ACC112 (cell line): Measurements from ENCODE around the gene NSMF.

Experiments used
- H2AFZ ChIP-seq: fragments of 200-600 bp; sonication (generic); one replicate; pipeline ENCODE4 v1.6.0; 2017; ENCODE audit warnings: antibody characterized with exemption, low read length; ENCODE audit not compliant: unreplicated experiment
- H3K27ac ChIP-seq: fragments of 200-600 bp; sonication (generic); 2 replicates; pipeline ENCODE4 v1.5.1; 2014; ENCODE audit warnings: low read depth, mild to moderate bottlenecking, antibody characterized with exemption, low read length, moderate library complexity
- H3K27me3 ChIP-seq: fragments of 200-600 bp; sonication (generic); 2 replicates; pipeline ENCODE4 v1.6.1; 2014; ENCODE audit warnings: mild to moderate bottlenecking, antibody characterized with exemption, low read length, moderate library complexity, mixed read lengths; ENCODE audit not compliant: insufficient read depth
- H3K36me3 ChIP-seq: fragments of 200-600 bp; sonication (generic); 2 replicates; pipeline ENCODE4 v1.6.1; 2016; ENCODE audit warnings: mild to moderate bottlenecking, antibody characterized with exemption, low read length, moderate library complexity, mixed read lengths; ENCODE audit not compliant: insufficient read depth
- H3K4me1 ChIP-seq: fragments of 200-600 bp; sonication (generic); one replicate; pipeline ENCODE4 v1.6.1; 2016; ENCODE audit warnings: low read length, mixed read lengths; ENCODE audit not compliant: insufficient read depth, unreplicated experiment, control insufficient read depth
- H3K4me3 ChIP-seq: fragments of 200-600 bp; sonication (generic); 2 replicates; pipeline ENCODE4 v1.5.1; 2014; ENCODE audit warnings: mild to moderate bottlenecking, low read depth, low read length
- H3K79me2 ChIP-seq: fragments of 200-600 bp; sonication (generic); one replicate; pipeline ENCODE4 v1.6.0; 2016; ENCODE audit warnings: low read length; ENCODE audit not compliant: control insufficient read depth, unreplicated experiment, insufficient read depth

The NSMF gene

GRCh38 chr9:137437691-137438590 lies 21.2 kb downstream of the NSMF start:
- H3K4me1 ChIP-seq: peaks cover 7% of the 10 kb centered on the region
- H3K79me2 ChIP-seq: no peaks in the 10 kb centered on the region
- H3K27ac ChIP-seq: no peak overlapping the region
- H3K36me3 ChIP-seq: no peaks in the 10 kb centered on the region
- H2AFZ ChIP-seq: no peak overlapping the region
- no peak overlapping the region for H3K4me3 ChIP-seq
- no peaks in the 10 kb centered on the region for H3K27me3 ChIP-seq

GRCh38 chr9:137436761-137437600 lies 22.2 kb downstream of the NSMF start:
- H2AFZ ChIP-seq: no peak overlapping the region
- H3K79me2 ChIP-seq: no peaks in the 10 kb centered on the region
- no peaks in the 10 kb centered on the region for H3K36me3 ChIP-seq
- H3K27me3 ChIP-seq: no peaks in the 10 kb centered on the region
- H3K27ac ChIP-seq: no peak overlapping the region
- peaks cover 7% of the 10 kb centered on the region for H3K4me1 ChIP-seq
- no peak overlapping the region for H3K4me3 ChIP-seq

- no peaks in the 10 kb centered on the region for H3K79me2 ChIP-seq
- no peak overlapping the region for H3K4me3 ChIP-seq
- no peaks in the 10 kb centered on the region for H3K27me3 ChIP-seq
- H2AFZ ChIP-seq: peak overlapping the region; percentile 82
- no peaks in the 10 kb centered on the region for H3K36me3 ChIP-seq
- H3K4me1 ChIP-seq: peaks cover 7% of the 10 kb centered on the region
- H3K27ac ChIP-seq: no peak overlapping the region
Observed at GRCh38 chr9:137435980-137436760, 23.0 kb downstream of the NSMF start.

- no peaks in the 10 kb centered on the region for H3K27me3 ChIP-seq
- H3K79me2 ChIP-seq: no peaks in the 10 kb centered on the region
- H3K27ac ChIP-seq: no peak overlapping the region
- no peaks in the 10 kb centered on the region for H3K36me3 ChIP-seq
- H2AFZ ChIP-seq: peak overlapping the region; percentile 82
- H3K4me3 ChIP-seq: no peak overlapping the region
- H3K4me1 ChIP-seq: peaks cover 7% of the 10 kb centered on the region
Observed at GRCh38 chr9:137435381-137435891, 23.7 kb downstream of the NSMF start.

GRCh38 chr9:137434498-137435380 lies 24.4 kb downstream of the NSMF start:
- Histone ChIP-seq H3K27ac (no peak overlapping the region), H3K27me3 (no peaks in the 10 kb centered on the region), H3K36me3 (no peaks in the 10 kb centered on the region), H3K79me2 (no peaks in the 10 kb centered on the region), H3K4me1 (peaks cover 7% of the 10 kb centered on the region), H3K4me3 (no peak overlapping the region), H2AFZ (no peak overlapping the region)

- H3K79me2 ChIP-seq: no peaks in the 10 kb centered on the region
- H3K27me3 ChIP-seq: no peaks in the 10 kb centered on the region
- peaks cover 7% of the 10 kb centered on the region for H3K4me1 ChIP-seq
- H2AFZ ChIP-seq: no peak overlapping the region
- H3K4me3 ChIP-seq: no peak overlapping the region
- H3K36me3 ChIP-seq: no peaks in the 10 kb centered on the region
- no peak overlapping the region for H3K27ac ChIP-seq
Observed at GRCh38 chr9:137433916-137434431, 25.2 kb downstream of the NSMF start.

- no peak overlapping the region for H3K4me3 ChIP-seq
- no peaks in the 10 kb centered on the region for H3K79me2 ChIP-seq
- H3K27ac ChIP-seq: no peak overlapping the region
- peaks cover 7% of the 10 kb centered on the region for H3K4me1 ChIP-seq
- H2AFZ ChIP-seq: no peak overlapping the region
- H3K36me3 ChIP-seq: no peaks in the 10 kb centered on the region
- H3K27me3 ChIP-seq: no peaks in the 10 kb centered on the region
Observed at GRCh38 chr9:137433349-137433915, 25.7 kb downstream of the NSMF start.

GRCh38 chr9:137432687-137433348 lies 26.3 kb downstream of the NSMF start:
- no peak overlapping the region for H2AFZ ChIP-seq

GRCh38 chr9:137431416-137431931 lies 27.7 kb downstream of the NSMF start:
- Histone ChIP-seq H3K27ac (no peak overlapping the region), H3K4me1 (peaks cover 7% of the 10 kb centered on the region), H3K27me3 (no peaks in the 10 kb centered on the region), H2AFZ (no peak overlapping the region), H3K4me3 (no peak overlapping the region), H3K79me2 (no peaks in the 10 kb centered on the region), H3K36me3 (no peaks in the 10 kb centered on the region)

More at GRCh38 chr9:137432687-137433348, 26.3 kb downstream of the NSMF start:
- no peaks in the 10 kb centered on the region for H3K36me3 ChIP-seq
- peaks cover 7% of the 10 kb centered on the region for H3K4me1 ChIP-seq
- H3K79me2 ChIP-seq: no peaks in the 10 kb centered on the region
- no peaks in the 10 kb centered on the region for H3K27me3 ChIP-seq
- no peak overlapping the region for H3K27ac ChIP-seq
- H3K4me3 ChIP-seq: no peak overlapping the region
